Gastrocnemius medialis (tissue), 4 donors: ENCODE results near the gene TBCD.
"Not testable (repeated sequence)": the region's sequence is repeated elsewhere in the genome, so short reads cannot be mapped to it uniquely, and the experiment has no call there.

ENCODE experiments used
- CTCF ChIP-seq, 5 experiments: fragments of 450-650 bp in 3 of 5; fragments of 200-600 bp in 2 of 5; sonication (generic) in 2 of 5; IDR thresholded peaks in 4 of 5; conservative IDR thresholded peaks in 1 of 5; 1 replicate in 4 of 5; 2 replicates in 1 of 5; pipeline ENCODE4 v1.5.1; 2016 to 2019; ENCODE audit warnings: antibody characterized with exemption in 5 of 5, mild to moderate bottlenecking in 3 of 5, moderate library complexity in 3 of 5
- POLR2A ChIP-seq, 2 donors: fragments of 450-650 bp; IDR thresholded peaks; one replicate each; pipeline ENCODE4 v1.6.1; 2017; ENCODE audit warnings: antibody characterized with exemption in 2 of 2, mild to moderate bottlenecking in 2 of 2, moderate library complexity in 2 of 2

DNA sequence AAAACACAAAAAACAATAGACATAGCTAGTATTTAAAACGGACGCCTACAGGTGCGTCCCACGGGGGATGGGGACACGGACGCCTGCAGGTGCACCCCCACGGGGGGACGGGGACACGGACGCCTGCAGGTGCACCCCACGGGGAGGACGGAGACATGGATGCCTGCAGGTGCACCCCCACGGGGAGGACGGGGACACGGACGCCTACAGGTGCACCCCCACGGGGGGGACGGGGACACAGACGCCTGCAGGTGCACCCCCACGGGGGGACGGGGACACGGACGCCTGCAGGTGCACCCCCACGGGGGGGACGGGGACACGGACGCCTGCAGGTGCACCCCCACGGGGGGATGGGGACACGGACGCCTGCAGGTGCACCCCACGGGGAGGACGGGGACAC, 212.6 kb downstream of the TBCD start:
- not testable (repeated sequence) for TF ChIP-seq CTCF (IDR thresholded peaks at IDR 0.05 in 4 of 5, conservative IDR thresholded peaks at IDR 0.05 in 1 of 5); POLR2A (IDR thresholded peaks at IDR 0.05)
